ENCODE measurements around the gene NLN. TPM values are rescaled to one million over a fixed set of nuclear protein-coding genes. Genes with fewer than 3 reads are reported as not detected.
"Not testable (repeated sequence)": the region's sequence is repeated elsewhere in the genome, so short reads cannot be mapped to it uniquely, and the experiment has no call there.

NLN gene
- total and polyA plus RNA-seq, 5 experiments from 2014 or later, result 2.3 to 7.2 (median 4.4) TPM

- no peak overlapping the region for H3K4me3 Mint-ChIP-seq
- H3K27me3 Mint-ChIP-seq, result no peaks in the 10 kb centered on the region
- H3K9me3 Mint-ChIP-seq, result no peaks in the 10 kb centered on the region
- POLR2A ChIA-PET, result no interaction called here
- peak overlapping the region in 1 of 10 donors; percentile 18 for H3K27ac Mint-ChIP-seq
- no peak for DNase-seq
- peaks cover 0 to 4% (median 0%) of the 10 kb centered on the region in 3 donors for H3K36me3 Mint-ChIP-seq
- peaks cover 0 to 14% (median 10%) of the 10 kb centered on the region in 4 donors for H3K4me1 Mint-ChIP-seq
- ATAC-seq, result no peak
Measured at GRCh38 chr5:65828022-65828896, 106.3 kb downstream of the NLN start.

GRCh38 chr5:65830856-65831255 is 108.9 kb downstream of the NLN start:
- DNase-seq (no peak), ATAC-seq (no peak)
- no peaks in the 10 kb centered on the region for H3K9me3 Mint-ChIP-seq
- H3K4me3 Mint-ChIP-seq, result no peak overlapping the region
- H3K4me1 Mint-ChIP-seq, result peaks cover 0 to 7% (median 4%) of the 10 kb centered on the region in 4 donors
- H3K36me3 Mint-ChIP-seq, result no peaks in the 10 kb centered on the region
- POLR2A ChIA-PET, result interaction anchor here (0.6 kb wide), 1 partner anchor 15 kb away, joined by 6 read pairs; no protein-coding TSS in a partner anchor
- H3K27me3 Mint-ChIP-seq, result no peaks in the 10 kb centered on the region
- no peak overlapping the region for H3K27ac Mint-ChIP-seq

DNA sequence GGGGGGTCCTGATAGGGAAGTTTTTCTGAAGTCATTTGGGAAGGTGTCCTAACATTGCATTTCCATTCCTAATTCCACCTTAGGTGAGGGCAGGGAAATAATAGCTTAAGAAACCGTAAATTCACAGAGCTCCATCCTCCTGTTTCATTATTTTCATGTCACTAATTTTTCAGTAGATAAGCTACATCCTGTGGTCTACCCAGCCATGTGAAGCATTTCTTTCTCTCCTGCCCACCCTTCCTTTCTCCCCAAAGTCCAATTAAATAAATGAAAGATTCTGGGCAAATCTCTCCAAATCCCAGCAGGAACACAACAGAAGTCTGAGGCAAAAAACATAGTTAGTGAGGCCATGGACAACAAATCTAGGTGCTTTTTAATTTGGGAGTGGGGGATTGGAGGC is 109.3 kb downstream of the NLN start:
- Mint-ChIP-seq H3K4me3 (no peak overlapping the region), H3K4me1 (peaks cover 0 to 3% (median 0%) of the 10 kb centered on the region in 4 donors), H3K9me3 (no peaks in the 10 kb centered on the region), H3K27ac (peak overlapping the region in 1 of 10 donors; percentile 0), H3K36me3 (no peaks in the 10 kb centered on the region), H3K27me3 (no peaks in the 10 kb centered on the region)
- POLR2A ChIA-PET, result interaction anchor here (0.6 to 0.7 kb wide), 2 partner anchors 12 to 15 kb away, joined by 5 to 6 read pairs; no protein-coding TSS in a partner anchor
- DNase-seq (no peak), ATAC-seq (no peak)

- Mint-ChIP-seq H3K4me3 (no peak overlapping the region), H3K27me3 (no peaks in the 10 kb centered on the region), H3K27ac (peak overlapping the region in 1 of 10 donors; percentile 46), H3K4me1 (no peaks in the 10 kb centered on the region), H3K9me3 (no peaks in the 10 kb centered on the region), H3K36me3 (no peaks in the 10 kb centered on the region)
- POLR2A ChIA-PET, result no interaction called here
- DNase-seq (no peak), ATAC-seq (no peak)
Measured at GRCh38 chr5:65832152-65832551, 110.1 kb downstream of the NLN start.

DNA sequence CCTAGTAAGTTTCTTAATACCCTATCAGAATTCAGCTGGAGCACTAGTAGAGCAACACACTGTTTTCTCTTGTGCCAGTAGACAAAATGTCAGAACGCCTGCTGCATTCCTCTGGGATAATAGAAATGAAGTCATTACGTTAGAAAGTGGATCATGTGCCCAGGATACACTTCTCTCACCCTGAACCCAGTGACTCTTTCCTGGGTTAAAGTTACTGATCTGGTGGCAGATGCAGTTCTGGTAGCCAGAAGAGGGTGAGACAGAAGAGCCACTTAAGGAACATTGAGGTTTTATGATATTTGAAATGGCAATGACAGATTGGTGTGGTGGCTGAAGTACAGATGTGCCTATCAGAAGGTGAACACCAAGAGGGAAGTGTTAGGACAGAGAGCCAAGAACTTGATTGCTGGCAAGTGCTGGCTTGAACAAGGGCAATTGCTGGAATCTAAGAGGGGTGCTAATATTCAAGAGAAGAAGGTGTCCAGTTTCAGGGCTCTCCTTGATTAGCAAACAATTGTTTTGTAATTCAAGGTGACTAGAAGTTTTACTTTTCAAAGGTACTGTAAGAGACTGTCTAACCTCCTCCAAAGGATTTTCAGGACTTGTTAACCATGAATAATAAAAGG is 110.7 kb downstream of the NLN start:
- H3K27ac Mint-ChIP-seq, result peak overlapping the region in 2 of 10 donors; percentile 13 to 31
- H3K9me3 Mint-ChIP-seq, result no peaks in the 10 kb centered on the region
- H3K4me3 Mint-ChIP-seq, result no peak overlapping the region
- H3K4me1 Mint-ChIP-seq, result no peaks in the 10 kb centered on the region
- no peaks in the 10 kb centered on the region for H3K36me3 Mint-ChIP-seq
- H3K27me3 Mint-ChIP-seq, result no peaks in the 10 kb centered on the region
- POLR2A ChIA-PET, result no interaction called here
- ATAC-seq (no peak), DNase-seq (no peak)

DNA sequence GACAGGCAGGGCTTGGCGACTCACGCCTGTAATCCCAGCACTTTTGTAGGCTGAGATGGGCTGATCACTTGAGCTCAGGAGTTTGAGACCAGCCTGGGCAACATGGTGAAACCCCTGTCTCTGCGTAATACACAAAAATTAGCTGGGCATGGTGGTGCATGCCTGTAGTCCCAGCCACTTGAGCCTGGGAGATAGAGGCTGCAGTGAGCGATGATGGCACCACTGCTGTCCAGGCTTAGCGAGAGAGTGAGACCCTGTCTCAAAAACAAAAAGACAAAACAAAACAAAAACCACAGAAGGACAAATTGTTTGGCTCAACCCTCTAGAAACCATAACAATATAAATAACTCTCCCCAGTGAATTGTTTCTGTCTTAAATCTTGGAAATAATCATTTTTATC is 111.8 kb downstream of the NLN start:
- no peaks in the 10 kb centered on the region for H3K4me1 Mint-ChIP-seq
- H3K36me3 Mint-ChIP-seq, result no peaks in the 10 kb centered on the region
- H3K4me3 Mint-ChIP-seq, result no peak overlapping the region
- DNase-seq, result no peak
- no peak overlapping the region for H3K27ac Mint-ChIP-seq
- POLR2A ChIA-PET, result no interaction called here
- H3K27me3 Mint-ChIP-seq, result no peaks in the 10 kb centered on the region
- ATAC-seq, result no peak
- H3K9me3 Mint-ChIP-seq, result no peaks in the 10 kb centered on the region

DNA sequence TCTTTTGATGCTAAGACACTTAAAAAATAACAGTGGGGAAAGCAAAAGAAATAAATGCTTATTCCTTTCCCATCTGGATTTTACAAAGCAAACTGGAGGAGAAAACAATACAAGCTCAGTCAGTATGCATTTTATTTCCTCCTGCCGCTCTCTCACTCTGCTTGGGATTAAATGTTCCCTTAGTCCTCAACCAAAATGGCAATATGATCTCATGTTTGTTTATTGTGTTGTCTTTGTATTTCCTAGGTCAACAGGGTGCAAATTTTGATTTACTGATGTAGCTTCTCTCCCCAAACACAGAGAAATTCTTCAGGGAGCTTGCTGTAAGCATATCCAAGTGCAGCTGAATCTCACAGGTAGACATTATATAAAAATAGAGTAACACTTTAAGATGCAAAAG is 112.3 kb downstream of the NLN start:
- no peaks in the 10 kb centered on the region for H3K9me3 Mint-ChIP-seq
- ATAC-seq, result no peak

GRCh38 chr5:65835191-65835590 is 113.2 kb downstream of the NLN start:
- peaks cover 0 to 2% (median 0%) of the 10 kb centered on the region in 4 donors for H3K4me1 Mint-ChIP-seq
- no peaks in the 10 kb centered on the region for H3K9me3 Mint-ChIP-seq
- DNase-seq (no peak), ATAC-seq (no peak)
- no peaks in the 10 kb centered on the region for H3K36me3 Mint-ChIP-seq
- H3K27me3 Mint-ChIP-seq, result no peaks in the 10 kb centered on the region
- no peak overlapping the region for H3K4me3 Mint-ChIP-seq
- no peak overlapping the region for H3K27ac Mint-ChIP-seq
- POLR2A ChIA-PET, result no interaction called here

More for the DNA sequence above, 112.3 kb downstream of the NLN start:
- H3K27me3 Mint-ChIP-seq, result no peaks in the 10 kb centered on the region
- no peak overlapping the region for H3K27ac Mint-ChIP-seq
- H3K4me3 Mint-ChIP-seq, result no peak overlapping the region
- H3K36me3 Mint-ChIP-seq, result no peaks in the 10 kb centered on the region
- H3K4me1 Mint-ChIP-seq, result no peaks in the 10 kb centered on the region
- POLR2A ChIA-PET, result no interaction called here
- DNase-seq, result no peak

DNA sequence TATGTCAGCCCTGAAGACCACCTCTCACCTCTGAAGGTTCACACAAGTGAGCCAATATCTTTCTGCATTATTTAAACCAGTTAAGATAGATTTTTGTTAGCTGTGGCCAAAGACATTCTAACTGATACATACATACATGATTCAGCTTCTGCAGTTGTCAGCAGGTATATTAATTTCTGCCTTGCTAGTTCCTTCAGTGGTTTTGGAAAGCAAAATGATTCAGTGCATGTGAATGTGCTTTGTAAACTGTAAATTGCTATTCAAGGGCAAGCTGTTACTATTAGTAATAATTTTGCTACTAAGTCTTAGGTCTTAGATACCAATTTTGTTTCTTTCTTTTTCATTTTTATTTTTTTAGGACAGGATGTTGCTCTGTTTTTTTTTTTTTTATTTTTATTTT is 115.1 kb downstream of the NLN start:
- DNase-seq (no peak), ATAC-seq (no peak)
- Mint-ChIP-seq H3K27me3 (no peaks in the 10 kb centered on the region), H3K9me3 (no peaks in the 10 kb centered on the region), H3K27ac (no peak overlapping the region), H3K36me3 (no peaks in the 10 kb centered on the region), H3K4me1 (peaks cover 0 to 2% (median 0%) of the 10 kb centered on the region in 4 donors), H3K4me3 (no peak overlapping the region)
- POLR2A ChIA-PET, result no interaction called here

- H3K9me3 Mint-ChIP-seq, H3K4me3 Mint-ChIP-seq, H3K4me1 Mint-ChIP-seq, DNase-seq, ATAC-seq, H3K27me3 Mint-ChIP-seq, H3K36me3 Mint-ChIP-seq, H3K27ac Mint-ChIP-seq, POLR2A ChIA-PET: not testable (repeated sequence)
Measured at GRCh38 chr5:65839170-65839569, 117.2 kb downstream of the NLN start.

GRCh38 chr5:65840071-65840470 is 118.1 kb downstream of the NLN start:
- no peaks in the 10 kb centered on the region for H3K27me3 Mint-ChIP-seq
- POLR2A ChIA-PET, result no interaction called here
- peak overlapping the region in 1 of 10 donors; percentile 24 for H3K27ac Mint-ChIP-seq
- H3K36me3 Mint-ChIP-seq, result no peaks in the 10 kb centered on the region
- H3K4me3 Mint-ChIP-seq, result no peak overlapping the region
- peaks cover 0 to 3% (median 0%) of the 10 kb centered on the region in 9 donors for H3K9me3 Mint-ChIP-seq
- no peak for DNase-seq
- ATAC-seq, result no peak
- H3K4me1 Mint-ChIP-seq, result peaks cover 0 to 2% (median 0%) of the 10 kb centered on the region in 4 donors

DNA sequence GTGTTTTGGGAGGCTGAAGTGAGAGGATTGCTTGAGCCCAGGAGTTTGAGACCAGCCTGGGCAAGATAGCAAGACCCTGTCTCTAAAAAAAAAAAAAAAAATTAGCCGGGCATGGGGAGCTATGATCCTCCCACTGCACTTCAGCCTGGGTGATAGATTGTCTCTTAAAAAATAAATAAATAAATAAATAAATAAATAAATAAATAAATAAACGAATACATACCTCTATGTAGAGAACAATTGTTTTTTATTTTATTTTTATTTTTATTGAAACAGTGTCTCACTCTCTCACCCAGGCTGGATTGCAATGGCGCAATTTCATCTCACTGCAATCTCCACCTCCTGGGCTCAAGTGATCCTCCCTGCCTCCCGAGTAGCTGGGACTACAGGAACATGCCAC is 122.8 kb downstream of the NLN start:
- H3K36me3 Mint-ChIP-seq, DNase-seq, H3K27me3 Mint-ChIP-seq, H3K27ac Mint-ChIP-seq, H3K4me3 Mint-ChIP-seq, H3K4me1 Mint-ChIP-seq, ATAC-seq, POLR2A ChIA-PET, H3K9me3 Mint-ChIP-seq: not testable (repeated sequence)

GRCh38 chr5:65846101-65846500 is 124.1 kb downstream of the NLN start:
- peaks cover under 1 to 14% (median 5%) of the 10 kb centered on the region in 9 donors for H3K9me3 Mint-ChIP-seq

More at GRCh38 chr5:65846101-65846500, 124.1 kb downstream of the NLN start:
- Mint-ChIP-seq H3K27ac (no peak overlapping the region), H3K4me1 (peaks cover 0 to 9% (median 0%) of the 10 kb centered on the region in 4 donors), H3K27me3 (no peaks in the 10 kb centered on the region), H3K4me3 (no peak overlapping the region), H3K36me3 (no peaks in the 10 kb centered on the region)
- DNase-seq (no peak), ATAC-seq (no peak)
- POLR2A ChIA-PET, result interaction anchor here (0.6 kb wide), 1 partner anchor 15 kb away, joined by 6 read pairs; no protein-coding TSS in a partner anchor
